ENCODE data around the gene OTOF. TPM values are rescaled to one million over a fixed set of nuclear protein-coding genes. Genes with fewer than 3 reads are reported as not detected.
A peak's percentile ranks its signal among the peaks of the same experiment; 100 is the strongest.
"Not testable (repeated sequence)": the region's sequence is repeated elsewhere in the genome, so short reads cannot be mapped to it uniquely, and the experiment has no call there.

OTOF gene
- polyA plus RNA-seq, 1 donor, result 0.23 TPM

DNA sequence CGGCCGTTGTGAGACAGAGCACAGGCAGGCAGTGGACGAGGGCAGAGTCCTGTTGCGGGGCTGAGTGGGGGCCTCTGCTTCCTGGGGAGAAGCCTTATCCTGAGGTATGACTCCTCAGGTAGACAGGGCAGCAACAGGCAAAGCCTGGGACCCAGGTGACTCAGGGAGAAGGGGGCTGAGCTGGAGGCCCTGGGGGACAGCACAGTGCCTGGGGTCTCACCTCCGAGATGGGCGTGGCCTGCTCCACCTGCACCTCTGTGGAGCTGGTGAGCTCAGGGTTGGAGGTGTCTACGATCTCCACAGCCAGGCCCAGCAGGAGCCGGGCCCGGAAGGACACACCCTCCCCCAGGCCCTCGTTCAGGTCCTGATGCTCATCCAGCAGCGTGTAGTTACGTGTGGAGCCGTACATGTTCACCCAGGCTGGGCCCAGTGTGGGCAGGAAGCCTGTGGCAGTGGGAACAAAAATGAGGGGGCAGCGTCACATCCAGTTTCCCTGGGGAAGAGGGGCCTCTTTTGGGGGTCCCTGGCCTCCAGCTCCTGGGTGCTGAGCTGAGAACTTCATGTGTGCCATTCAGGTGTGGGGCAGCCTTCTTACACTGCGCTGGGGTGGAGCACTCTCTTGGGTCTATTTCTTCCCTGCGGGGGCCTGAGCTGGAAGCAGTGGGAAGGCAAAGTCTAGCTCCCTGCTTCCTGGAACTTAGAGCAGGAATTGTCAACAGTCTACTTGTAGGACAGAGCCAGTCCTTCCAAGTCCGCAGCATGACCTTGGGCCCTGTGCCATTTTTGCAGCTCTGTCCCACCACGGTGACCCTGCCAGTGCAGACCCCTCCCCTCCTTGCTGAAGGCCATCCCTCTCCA lies 2.9 kb upstream of the OTOF start:
- no peak for DNase-seq

DNA sequence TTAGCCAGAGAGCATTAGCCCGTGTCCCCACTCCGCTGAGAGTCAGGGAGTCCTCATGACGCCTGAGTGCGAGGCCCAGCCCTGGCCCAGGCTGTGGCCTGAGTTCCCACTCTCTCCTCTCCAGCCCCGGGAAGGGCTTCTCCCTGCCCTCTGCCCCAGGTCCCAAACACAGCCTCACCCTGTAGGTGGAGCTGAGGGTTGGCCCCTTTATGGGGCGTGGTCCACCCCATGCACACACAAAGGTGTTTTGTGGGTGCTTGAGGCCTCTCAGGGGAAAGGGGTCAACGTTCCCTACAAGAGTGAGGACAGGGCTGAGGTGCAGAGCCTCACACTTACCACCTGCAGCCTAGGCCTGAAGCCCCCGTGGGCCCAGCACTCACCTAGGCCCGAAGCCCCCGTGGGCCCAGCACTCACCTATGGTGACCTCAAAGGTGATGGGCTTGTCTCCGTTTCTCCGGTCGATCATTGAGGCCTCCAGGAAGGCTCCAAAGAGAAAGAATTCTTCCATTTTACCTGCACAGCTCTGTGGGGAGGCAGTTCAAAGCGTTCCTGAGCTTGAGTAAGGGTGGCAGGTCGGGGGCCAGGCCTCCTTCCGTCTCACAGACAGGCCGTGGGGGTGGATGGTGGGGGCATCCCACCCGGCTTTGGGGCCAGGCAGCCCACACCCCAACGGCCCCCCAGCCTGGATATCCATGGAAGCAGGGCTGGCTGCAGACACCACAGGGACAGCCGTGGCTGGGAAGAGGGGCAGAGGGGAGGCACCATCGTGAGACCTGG lies 2.1 kb upstream of the OTOF start:
- no peak for DNase-seq

DNA sequence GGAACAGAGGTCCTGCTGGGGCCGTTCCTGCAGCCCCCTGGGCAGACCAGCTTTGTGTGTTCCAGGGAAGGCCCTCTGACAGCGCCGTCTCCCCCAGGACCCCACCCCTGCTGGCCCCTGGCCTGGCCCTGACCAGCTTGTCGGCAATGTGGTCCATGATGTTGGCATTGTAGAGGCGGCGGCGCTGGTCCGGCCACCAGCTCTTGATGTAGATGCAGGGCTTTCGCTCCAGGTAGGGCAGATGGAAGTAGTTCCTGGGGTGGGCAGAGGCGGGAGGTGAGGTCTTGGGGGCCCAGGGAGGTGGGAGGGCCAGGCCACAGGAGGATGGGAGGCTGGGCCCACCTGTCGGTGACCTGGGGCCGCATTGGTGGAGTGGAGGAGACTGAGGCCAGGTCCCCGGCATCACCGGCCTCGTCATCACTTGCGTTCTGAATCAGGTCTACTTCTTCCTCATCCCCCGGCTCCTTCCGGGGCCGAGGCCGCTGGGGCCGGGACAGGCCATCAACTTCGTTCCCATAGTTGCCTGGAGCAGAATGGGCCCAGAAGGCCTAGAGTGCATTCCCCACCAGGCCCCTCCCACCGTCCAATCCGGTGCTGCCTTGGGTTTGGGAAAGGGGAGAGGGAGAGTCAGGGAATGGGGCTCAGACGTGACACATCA lies 1.3 kb upstream of the OTOF start:
- no peak for DNase-seq

DNA sequence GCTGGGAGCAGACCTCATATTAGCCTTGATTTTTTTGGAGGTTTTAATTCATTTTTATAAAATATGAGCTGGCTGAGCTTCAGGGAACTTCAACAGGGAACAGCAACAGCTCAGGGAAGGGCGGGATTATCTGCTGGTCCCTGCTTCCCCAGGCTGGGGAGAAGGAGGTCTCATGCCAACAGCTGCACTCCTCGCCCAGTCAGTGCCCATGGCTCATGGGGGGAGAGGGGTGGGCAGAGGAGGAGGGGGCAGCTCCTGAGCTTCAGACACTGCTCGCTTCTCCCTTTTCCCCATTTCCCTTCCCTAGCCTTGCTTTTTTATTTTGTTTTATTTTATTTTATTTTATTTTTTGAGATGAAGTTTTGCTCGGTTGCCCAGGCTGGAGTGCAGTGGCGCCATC lies 442 bp upstream of the OTOF start:
- no peak for DNase-seq

DNA sequence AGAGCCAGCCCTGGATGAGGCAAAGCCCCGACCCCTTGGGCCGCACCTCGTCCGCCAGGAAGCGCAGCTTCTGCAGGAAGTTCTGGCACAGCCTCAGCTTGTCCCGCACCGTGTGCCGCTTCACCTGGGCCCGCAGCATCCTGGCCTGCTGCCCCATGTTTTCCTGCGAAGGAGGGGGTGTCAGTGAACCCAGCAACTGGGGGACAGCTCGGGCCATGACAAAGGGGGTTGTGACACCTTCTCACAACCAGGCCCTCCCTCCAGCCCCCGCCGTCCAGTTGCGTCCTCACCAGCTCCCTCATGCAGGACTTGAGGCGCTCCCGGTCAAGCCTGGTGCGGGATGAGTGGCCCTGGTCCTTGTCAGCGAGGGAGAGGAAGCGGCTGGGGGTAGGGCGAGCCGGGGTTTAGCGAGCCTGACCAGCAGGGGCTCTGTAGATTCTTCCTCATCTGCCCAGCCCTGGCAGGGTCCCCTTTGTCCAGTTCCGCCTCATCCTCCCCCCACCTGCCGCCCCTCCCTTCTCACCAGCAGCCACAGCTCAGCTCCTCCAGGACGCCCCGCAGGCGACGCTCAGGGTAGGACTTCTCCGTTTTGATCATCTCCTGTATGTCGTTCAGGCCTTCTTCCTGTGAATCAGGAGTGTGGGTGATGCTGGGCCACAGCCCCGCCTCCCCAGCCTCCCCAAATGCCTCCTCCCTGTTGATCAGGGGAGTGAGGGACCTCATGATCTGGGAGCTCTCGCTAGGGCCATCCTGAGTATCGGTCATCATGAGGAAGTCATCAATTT lies 606 bp downstream of the OTOF start:
- DNase-seq, result no peak

DNA sequence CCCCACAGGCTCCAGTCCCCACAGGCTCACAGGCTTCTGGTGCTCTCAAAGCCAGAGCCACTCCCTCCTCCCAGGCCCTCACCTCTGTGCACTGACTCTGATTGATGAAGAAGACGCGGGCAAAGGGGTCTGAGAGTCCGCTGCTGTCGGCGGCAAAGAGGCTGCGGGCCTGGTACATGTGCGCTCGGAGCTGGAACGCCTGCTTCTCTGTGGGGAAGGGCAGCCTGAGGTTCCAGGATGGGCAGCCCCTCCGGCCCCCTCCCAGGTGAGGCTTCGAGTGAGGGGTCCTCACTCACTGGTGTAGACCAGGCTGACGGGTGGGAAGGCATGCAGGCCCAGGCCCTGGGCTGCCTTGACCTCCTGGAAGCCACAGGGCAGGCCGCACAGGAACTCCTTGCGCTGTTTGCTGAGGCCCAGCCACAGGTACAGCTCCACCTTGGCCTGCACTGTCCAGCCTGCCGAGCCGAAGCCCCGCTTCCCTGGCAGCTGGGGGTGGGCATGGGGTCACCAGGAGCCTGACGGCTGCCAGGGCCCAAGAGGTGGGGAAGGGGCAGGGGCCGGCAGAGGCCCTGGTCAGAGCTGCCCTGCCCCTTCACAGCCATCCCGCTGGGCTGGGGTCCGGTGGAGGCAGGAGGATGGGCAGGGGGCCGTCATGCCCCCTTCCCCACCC lies 2.0 kb downstream of the OTOF start:
- DNase-seq, result no peak

DNA sequence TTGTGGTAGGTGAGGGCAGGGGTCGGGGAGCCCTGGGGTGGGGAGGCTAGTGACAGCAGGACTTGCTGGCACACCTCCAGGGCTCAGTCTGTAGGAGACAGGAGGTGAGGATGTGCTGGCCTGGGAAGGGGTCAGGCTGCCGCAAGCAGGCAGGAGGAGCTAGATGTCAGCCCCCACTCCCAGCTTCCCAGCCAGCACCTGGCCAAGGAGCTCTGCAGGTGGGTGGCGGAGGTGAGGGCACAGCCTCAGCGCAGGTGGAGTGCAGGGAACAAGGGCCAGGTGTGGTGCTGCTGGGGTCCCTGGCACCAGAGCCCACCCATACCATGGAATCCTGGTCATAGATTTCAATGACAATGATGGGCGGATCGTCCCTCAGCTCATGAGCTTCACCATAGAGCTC lies 2.9 kb downstream of the OTOF start:
- DNase-seq, result no peak

DNA sequence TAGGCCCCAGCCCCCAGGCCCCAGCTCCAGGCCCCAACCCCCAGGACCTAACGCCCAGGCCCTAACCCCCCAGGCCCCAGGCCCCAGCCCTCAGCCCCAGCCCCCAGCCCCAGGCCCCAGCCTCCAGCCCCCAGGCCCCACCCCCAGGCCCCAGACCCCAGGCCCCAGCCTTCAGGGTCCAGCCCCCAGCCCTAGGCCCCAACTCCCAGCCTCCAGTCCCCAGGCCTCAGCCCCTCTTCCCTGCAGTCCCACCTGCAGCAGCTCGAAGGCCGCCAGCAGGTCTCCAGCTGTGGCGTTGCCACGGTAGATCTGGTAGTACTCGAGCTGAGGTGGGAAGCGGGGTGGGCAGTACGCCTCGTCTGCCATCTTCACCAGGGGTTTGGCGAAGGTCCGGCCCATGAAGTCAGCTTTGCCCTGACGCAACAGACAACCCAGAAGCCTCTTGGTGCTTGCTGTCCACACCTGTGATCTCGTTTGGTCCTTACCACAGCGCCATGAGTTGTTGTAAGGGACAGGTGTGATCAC lies 3.6 kb downstream of the OTOF start:
- no peak for DNase-seq

DNA sequence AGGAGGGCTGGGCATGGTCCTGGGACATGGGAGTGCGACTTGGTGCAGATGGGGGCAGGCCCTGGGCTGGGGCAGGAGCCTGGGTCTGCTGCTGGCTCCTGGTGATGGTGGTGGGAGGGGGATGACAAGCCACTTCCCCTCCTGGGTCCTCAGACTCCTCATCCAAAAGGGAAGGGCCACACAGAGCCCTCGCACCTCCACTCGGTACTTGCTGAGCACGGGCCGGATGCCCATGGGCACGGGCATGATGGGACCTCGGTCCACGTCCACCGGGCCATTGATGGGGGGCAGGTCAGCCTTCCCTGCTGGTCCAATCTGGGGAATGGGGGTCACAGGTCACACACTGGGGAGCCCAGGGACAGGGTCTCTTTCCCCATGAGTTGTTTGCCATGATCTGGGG lies 4.1 kb downstream of the OTOF start:
- no peak for DNase-seq

DNA sequence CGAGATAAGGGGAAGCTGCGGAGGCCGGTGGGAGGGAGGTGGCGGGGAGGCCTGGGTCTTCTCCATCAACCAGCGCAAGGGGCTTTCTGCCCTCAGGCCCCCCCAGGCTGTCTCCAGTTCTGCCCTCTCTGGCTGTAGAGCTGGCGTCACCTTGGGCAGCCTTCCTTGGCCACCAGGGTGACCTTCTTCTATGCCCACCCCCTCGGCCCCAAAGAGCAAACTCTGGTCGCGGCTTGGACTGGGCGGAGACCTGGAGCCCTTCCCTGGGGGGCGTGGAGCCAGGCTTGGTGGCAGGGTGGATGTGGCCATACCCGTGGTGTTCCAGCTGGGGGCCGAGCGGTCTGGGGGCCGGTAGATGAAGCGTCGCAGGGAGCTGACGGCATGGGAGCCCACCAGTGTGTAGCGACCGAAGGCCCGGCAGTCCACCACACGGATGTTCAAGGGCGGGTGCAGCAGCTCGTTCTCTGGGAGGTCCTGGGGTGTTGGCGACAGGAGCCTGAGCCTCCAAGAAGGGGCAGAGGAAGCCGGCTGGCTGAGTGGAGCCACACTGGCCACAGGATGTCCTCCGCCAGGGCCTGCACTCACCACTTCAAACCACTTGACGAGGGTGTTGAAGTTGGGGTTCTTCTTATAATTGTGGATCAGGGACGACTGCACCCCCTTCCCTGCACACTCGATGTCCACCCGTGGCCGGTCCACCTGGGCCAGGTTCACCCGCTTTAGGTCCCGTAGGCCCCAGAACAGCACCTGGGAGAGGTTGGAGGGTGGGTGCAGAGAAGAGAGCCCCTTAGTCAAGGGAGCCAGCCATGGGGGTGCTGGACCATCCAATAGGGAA lies 4.9 kb downstream of the OTOF start:
- DNase-seq, result no peak

DNA sequence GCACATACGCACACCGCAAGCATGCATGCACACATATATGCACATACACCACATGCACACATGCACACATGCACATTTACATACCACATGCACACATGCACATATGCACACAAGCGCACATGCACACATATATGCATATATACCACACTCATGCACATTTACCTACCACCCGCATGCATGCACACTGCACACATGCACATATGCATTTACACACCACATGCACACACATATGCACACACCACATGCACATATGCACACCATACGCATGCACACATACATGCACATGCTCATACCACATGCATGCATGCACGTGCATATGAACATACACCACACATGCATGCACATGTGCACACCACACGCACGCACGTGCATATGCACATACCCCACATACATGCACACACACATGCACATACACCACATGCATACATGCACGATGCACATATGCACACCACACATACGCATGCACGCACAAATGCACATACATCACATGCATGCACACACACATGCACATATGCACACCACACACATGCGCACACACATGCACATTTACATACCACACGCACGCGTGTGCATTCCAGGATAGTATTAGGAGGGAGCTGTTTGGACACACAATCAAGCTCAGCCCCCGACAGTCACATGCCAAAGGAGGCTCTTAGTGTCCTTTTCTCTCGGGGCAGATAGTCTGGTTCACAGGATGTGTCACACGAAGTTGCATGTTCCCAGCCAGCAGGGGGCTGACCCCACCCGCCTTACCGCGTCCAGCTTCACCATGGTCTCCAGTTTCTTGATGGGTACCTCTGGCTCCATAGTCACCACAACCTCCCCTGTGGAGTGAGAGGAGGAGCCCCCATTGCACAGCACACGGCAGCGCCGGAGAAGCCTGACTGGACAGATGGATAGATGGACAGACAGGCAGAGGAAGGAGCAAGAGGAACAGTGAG lies 5.9 kb downstream of the OTOF start:
- DNase-seq, result no peak

DNA sequence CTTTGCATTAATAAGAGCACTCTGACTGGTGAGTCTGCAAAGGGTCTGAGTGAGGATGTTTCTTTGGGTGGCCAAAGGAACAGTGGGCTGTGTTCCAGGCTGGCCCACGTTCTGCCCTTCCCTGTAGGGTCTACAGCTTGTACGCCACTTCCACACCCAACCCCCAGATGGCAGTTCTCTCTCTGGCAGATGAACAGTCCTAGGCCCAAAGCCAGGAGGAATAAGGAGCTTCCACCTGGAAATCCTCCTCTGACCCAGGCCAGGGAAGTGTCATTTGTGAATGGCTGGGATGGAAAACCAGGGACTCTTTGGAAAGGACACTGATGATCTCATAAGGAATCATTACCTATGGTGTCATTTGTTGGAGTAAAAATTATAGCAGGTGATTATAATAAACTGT lies 6.6 kb downstream of the OTOF start:
- DNase-seq, result no peak

DNA sequence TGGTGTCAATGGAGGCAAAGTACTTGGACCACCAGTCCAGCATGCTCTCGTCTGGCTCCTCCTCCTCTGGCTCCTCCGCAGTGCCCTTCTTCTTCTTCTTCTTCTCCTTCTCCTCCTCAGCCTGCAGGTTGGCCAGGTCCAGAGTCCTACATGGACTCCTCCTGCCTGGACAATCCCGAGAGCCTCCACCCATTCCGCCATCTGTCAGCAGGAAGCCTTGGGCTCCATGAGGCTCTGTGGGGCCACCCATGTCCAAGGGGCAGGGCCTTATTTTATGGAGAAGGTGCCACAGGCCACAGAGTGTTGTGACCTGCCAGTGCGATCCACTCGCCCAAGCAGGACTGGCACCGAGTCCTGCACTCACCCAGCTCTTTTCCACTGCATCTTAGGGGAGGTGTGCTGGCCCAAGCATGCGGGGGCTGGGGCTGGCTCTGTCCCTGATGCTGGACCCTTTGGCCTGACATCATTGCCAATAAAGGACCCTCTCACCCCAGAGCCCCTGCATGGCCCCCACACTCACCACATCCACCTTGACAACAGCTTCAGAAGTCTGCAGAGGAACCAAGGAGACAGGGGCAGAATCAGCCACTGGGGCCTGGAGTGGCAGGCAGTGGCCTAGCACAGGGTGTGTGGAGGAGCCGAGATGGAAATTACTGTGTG lies 7.2 kb downstream of the OTOF start:
- DNase-seq, result no peak

DNA sequence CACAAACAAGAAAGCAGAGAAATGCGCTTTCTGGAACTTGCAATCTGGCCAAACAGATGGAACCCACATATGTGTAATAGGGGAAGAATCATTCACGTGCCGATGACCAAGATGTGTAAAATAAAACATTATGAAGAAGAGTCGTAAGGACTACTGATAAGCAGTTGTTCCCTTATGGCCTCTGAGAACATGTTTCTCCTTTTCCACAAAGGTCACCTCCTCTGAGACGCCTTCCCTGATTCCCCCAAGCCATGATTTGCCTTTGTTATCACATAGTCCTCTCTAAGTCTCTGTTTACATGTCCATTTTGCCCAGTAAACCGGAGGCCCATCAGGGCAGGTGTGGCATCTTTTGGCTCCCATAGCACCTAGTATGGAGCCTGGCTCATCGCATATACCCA lies 8.0 kb downstream of the OTOF start:
- no peak for DNase-seq

DNA sequence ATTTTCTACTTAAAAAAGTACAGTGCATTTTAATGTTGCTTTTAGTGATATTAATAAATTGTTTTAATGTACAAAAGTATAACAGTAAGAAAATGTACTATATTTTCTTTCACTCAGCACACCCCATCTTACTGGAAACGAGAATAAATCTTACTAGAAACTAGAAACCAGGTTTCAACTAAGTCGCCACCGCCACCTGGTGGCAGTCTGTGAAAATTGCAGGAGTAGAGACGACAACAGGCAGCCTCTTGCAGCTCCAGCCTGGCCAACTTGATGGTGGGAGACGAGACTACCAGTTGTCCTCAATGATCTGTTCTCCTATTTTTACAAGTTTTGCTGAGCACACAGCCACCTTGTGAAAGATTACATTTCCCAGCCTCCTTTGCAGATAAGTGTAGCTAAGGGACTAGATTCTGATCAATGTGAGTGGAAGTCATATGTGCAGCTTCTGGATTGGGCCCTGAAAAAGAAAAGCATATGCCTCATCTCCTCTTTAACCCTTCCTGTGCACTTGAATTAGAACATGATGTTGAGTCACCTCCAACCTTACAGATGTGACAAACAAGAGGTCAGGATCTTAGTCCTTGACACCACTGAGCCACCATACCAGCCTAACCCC lies 8.7 kb downstream of the OTOF start:
- peak; percentile 45 for DNase-seq

DNA sequence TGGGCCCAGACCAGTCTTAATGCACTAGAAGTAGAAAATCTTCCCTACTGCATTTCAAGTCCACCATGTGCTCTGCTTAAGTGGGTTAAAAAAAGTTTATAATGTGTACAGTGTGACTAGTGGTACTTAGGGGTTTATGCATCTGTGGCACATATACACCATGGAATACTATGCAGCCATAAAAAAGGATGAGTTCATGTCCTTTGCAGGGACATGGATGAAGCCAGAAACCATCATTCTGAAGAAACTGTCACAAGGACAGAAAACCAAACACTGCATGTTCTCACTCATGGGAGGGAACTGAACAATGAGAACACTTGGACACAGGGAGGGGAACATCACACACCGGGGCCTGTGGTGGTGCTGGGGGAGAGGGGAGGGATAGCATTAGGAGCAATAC lies 9.4 kb downstream of the OTOF start:
- DNase-seq, result not testable (repeated sequence)

DNA sequence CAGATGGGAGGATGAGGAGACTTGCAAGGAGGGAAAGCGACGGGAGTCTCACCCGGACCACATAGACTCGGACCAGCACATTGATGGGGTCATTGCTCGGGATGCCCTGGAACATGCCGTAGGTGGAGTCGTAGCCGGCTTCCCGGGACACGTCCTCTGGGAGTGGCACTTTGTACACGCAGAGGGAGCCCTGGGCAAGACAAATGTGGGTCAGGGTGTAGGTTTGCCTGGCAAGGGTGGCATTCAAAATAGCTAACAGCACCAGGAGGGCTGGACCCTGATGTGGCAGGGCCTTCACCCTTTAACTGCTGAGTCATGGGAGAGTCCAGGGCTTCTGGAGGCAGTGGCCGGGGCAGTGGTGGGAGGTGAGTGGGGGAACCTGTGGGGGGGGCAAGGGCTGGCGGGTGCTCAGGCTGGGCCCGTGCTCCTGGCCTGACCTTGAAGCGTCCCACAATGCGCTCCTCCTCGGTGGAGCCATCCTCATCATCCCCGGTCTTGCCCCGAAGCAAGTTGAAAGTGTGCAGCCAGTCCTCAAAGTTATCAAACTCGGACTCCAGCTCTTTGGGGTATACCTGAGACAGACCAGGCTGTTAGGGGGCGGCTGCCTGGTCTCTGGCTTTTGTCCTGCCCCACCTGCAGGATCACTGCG lies 11.1 kb downstream of the OTOF start:
- no peak for DNase-seq
